Subcutaneous adipose tissue (tissue), 4 donors: Measurements from ENCODE around the gene SMIM26. TPM values are rescaled to one million over a fixed set of nuclear protein-coding genes. Genes with fewer than 3 reads are reported as not detected.

Source experiments
- total RNA-seq, 4 donors: library from RNA; depleted of rRNA; stranded (reverse); fragments of >200 nt; gene quantifications; one replicate each; pipeline ENCODE4 v1.1.0, GENCODE V29; 2016
- TF ChIP-seq, protein P1 (sequence below): fragments of 450-650 bp; IDR thresholded peaks from one replicate; pipeline ENCODE4 v1.5.1; 2016; ENCODE audit warnings: low read depth, mild to moderate bottlenecking, control low read depth, antibody characterized with exemption, moderate library complexity

The SMIM26 gene, protein sequence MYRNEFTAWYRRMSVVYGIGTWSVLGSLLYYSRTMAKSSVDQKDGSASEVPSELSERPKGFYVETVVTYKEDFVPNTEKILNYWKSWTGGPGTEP
- 100 to 1,000 TPM; 112 to 177 (median 123) TPM for total RNA-seq

DNA sequence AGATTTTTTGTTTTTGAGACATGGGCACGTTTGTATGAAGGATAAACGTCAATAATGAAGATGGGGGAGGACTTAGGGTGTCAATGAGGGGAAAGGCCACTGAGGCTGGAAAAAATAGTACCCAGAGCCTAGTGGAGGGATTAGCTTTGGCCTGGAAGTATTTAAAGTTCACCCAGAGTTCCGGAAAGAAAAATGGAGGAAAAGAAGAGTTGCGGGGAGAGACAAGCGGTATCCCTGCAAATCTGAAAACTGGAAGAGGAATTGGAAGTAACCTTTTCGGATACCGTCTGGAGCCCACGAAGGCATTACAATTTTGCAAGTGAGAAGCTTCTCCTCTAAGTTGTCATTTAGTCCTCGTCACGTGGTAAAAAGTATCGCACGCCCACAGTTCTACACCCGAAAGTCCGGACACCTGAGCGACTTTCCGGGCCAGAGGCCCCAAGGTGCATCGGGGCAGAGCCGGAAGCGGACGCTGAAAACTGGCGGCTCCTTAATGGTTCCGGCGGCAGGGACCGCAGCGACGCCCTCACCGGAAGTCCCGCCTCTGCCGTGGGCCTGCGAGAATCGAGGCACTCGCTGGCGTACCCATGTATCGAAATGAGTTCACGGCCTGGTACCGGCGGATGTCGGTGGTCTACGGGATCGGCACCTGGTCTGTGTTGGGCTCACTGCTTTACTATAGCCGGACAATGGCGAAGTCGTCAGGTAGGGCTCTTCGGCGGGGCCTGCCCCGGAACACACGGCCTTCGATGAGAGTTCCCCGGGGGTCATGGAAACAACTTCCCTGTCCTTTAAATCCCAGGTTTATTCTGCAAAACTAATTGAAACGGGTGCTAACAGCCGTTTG, at the start of gene SMIM26:
SMIM26 (plus strand) TSS at position 541 of the 847 bp plus-strand sequence; CDS start at position 588, 47 bp downstream.
- TF ChIP-seq, protein P1, sequence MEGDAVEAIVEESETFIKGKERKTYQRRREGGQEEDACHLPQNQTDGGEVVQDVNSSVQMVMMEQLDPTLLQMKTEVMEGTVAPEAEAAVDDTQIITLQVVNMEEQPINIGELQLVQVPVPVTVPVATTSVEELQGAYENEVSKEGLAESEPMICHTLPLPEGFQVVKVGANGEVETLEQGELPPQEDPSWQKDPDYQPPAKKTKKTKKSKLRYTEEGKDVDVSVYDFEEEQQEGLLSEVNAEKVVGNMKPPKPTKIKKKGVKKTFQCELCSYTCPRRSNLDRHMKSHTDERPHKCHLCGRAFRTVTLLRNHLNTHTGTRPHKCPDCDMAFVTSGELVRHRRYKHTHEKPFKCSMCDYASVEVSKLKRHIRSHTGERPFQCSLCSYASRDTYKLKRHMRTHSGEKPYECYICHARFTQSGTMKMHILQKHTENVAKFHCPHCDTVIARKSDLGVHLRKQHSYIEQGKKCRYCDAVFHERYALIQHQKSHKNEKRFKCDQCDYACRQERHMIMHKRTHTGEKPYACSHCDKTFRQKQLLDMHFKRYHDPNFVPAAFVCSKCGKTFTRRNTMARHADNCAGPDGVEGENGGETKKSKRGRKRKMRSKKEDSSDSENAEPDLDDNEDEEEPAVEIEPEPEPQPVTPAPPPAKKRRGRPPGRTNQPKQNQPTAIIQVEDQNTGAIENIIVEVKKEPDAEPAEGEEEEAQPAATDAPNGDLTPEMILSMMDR = no peak

DNA sequence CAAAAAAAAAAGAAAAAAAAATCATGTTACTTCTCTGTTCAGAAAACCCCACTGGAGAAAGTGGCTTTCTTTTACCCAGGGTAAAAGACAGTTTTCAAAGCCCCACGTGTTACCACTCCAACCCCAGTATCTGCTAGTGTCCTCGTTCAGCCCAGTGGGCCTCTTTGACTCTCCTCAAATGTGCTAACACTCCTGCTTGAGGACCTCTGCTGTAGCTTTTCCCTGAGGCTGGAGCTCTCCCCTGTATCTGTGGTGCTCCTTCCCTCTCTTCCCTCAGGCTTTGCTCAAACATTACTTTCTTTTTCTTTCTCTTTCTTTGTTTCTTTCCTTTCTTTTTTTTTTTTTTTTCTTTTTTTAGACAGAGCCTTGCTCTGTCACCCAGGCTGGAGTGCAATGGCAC, 44.2 kb upstream of the SMIM26 start:
- TF ChIP-seq, protein P1 = no peak

DNA sequence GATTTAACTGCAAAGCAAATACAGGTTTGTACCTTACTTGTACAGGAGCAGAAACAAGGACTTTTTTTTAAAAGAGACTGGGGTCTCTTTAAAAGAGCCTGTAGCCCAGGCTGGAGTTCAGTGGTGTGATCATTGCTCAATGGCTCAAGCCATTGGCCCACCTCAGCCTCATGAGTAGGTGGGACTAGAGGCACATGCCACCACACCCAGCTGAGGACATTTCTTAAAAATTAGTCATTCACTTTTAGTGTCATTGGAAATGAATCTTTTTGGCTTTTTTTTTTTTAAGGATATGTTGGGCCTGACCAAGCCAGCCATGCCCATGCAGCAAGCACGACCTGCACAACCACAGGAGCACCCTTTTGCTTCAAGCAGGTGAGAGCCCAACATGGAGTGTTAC, 42.6 kb upstream of the SMIM26 start:
- TF ChIP-seq, protein P1 = no peak

DNA sequence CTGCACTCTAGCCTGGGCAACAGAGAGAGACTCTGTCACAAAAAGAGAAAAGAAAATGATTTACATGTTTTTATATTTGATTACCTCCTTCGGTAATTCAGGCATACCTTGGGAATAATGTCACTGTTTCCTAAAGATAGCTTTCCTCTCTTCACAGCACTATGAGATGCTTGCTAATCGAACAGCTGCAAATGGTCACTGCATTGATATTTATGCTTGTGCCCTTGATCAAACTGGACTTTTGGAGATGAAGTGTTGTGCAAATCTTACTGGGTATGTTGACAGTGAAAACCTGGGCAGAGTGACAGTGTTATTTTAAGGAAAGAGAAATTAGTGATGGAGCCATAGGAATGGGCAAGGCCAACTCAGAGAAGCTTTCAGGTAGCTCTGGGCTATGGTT, 39.9 kb upstream of the SMIM26 start:
- TF ChIP-seq, protein P1 = no peak

DNA sequence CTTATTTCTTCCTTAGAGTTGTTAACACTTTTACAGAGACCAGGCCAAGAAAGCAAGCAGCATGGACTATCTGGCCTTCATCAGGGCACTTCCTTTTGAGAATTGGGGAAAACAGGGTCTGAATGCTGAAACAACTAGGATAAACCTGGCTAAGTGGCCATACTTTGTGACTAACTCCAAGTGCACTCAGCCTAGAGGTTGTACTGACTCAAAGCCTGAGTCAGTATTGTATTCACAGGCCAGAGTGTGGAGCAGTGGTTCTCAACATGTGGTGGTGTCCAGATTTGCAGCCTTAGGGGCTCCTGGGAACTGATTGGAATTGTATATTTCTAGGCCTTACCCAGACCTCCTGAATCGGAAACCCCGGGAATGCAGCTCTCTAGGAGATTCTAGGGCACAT, 39.4 kb upstream of the SMIM26 start:
- TF ChIP-seq, protein P1 = no peak

DNA sequence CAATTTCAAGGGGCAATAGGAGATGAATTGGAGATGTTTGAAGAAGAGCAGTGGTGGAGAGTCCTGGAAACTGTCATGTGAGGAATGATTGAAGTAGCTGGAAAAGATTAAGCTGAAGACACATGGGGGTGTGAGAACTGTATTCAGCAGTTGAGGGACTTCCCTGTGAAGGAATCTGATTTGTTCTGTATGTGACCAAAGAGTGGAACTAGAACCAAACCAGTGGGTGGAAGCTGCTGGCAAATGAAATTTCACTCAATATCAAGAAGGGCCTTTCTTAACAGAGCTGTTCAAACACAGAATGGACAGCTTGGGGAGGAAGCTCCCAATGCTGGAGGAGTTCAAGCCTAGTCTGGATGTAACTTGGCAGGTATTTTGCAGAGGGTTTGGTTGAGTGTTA, 38.2 kb upstream of the SMIM26 start:
- TF ChIP-seq, protein P1 = no peak

DNA sequence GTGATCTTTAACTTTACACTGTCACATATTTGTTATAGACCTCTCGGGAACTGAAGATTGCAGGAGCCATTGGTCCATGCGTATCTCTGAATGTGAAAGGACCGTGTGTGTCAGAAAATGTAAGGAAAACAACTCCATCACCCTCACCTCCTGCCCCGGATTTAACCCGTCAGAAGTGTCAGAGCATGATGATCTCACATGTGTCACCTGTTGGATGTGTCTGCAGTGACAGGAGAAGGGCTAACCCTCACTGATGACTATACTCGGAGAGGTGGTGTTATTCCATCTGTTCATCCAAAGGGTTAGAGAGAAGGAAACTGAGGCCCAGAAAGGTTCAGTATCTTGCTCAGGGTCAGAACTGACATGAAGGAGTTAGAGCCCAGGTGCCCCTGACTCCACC, 34.6 kb upstream of the SMIM26 start:
- TF ChIP-seq, protein P1 = no peak
